SU-DHL-6 (cell line): ENCODE data around the gene NPAS3.

ENCODE experiments used
- H2AFZ ChIP-seq: fragments of 200-600 bp; sonication (generic); 2 replicates; pipeline ENCODE4 v1.6.1; 2014; ENCODE audit warnings: low read depth, mild to moderate bottlenecking, moderate library complexity, mixed read lengths, antibody characterized with exemption, low read length; ENCODE audit not compliant: severe bottlenecking
- H3F3A ChIP-seq: fragments of 200-600 bp; shearing (Covaris generic); 2 replicates; pipeline ENCODE4 v1.6.0; 2016; ENCODE audit warnings: antibody characterized with exemption, mild to moderate bottlenecking; ENCODE audit not compliant: insufficient read depth
- H3K27ac ChIP-seq: fragments of 200-600 bp; sonication (generic); 2 replicates; pipeline ENCODE4 v1.5.1; 2016; ENCODE audit warnings: low read depth, mild to moderate bottlenecking, low read length, moderate library complexity, mixed read lengths
- H3K27me3 ChIP-seq: fragments of 200-600 bp; sonication (generic), shearing (Covaris generic); 2 replicates; pipeline ENCODE4 v1.6.0; 2014; ENCODE audit warnings: mild to moderate bottlenecking, low read length
- H3K36me3 ChIP-seq: fragments of 200-600 bp; sonication (generic); 2 replicates; pipeline ENCODE4 v1.6.1; 2014; ENCODE audit warnings: mild to moderate bottlenecking, low read length, mixed read lengths
- H3K4me2 ChIP-seq: fragments of 300-600, 200-600 bp; shearing (Covaris generic), sonication (generic); 2 replicates; pipeline ENCODE4 v1.6.0; 2014; ENCODE audit warnings: low read length, low read depth, mild to moderate bottlenecking; ENCODE audit not compliant: poor library complexity, severe bottlenecking
- H3K4me3 ChIP-seq: fragments of 200-600 bp; sonication (generic); 2 replicates; pipeline ENCODE4 v1.5.1; 2014; ENCODE audit warnings: antibody characterized with exemption, low read length, mild to moderate bottlenecking, mixed read lengths; ENCODE audit not compliant: insufficient read depth, poor library complexity, severe bottlenecking
- H3K79me2 ChIP-seq: fragments of 200-600 bp; sonication (generic); 2 replicates; pipeline ENCODE4 v1.6.1; 2014; ENCODE audit warnings: mild to moderate bottlenecking, low read length, moderate library complexity; ENCODE audit not compliant: insufficient read depth
- H3K9ac ChIP-seq: fragments of 200-600 bp; sonication (generic); 2 replicates; pipeline ENCODE4 v1.7.0; 2014; ENCODE audit warnings: mild to moderate bottlenecking, low read length
- H3K9me2 ChIP-seq: fragments of 200-600 bp; sonication (generic); replicated peaks from 2 replicates; pipeline ENCODE4 v1.6.1; 2014; ENCODE audit warnings: low read length; ENCODE audit not compliant: insufficient read depth
- H3K9me3 ChIP-seq: fragments of 200-600 bp; sonication (generic); 2 replicates; pipeline ENCODE4 v1.6.1; 2014; ENCODE audit warnings: low read length, mixed read lengths; ENCODE audit not compliant: insufficient read depth
- H4K20me1 ChIP-seq: fragments of 200-600 bp; sonication (generic); 2 replicates; pipeline ENCODE4 v1.6.1; 2014; ENCODE audit warnings: low read depth, mild to moderate bottlenecking, antibody characterized with exemption, low read length, moderate library complexity, mixed read lengths
- EZH2phosphoT487 ChIP-seq: fragments of 200-600 bp; sonication (generic), shearing (Covaris generic); conservative IDR thresholded peaks from 2 replicates; pipeline ENCODE4 v1.6.1; 2018; ENCODE audit warnings: mild to moderate bottlenecking, antibody characterized with exemption, low read length, moderate library complexity, mixed read lengths
- TF ChIP-seq, protein P1 (sequence below): fragments of 200-600 bp; sonication (generic); IDR thresholded peaks from one replicate; pipeline ENCODE4 v1.5.1; 2017; ENCODE audit warnings: antibody characterized with exemption, mild to moderate bottlenecking, low read length, moderate library complexity; ENCODE audit not compliant: insufficient read depth, poor library complexity, severe bottlenecking

The NPAS3 gene

GRCh38 chr14:33714527-33715226 lies 776.0 kb downstream of the NPAS3 start:
- Histone ChIP-seq H3K36me3 (no peaks in the 10 kb centered on the region), H3K9me3 (no peaks in the 10 kb centered on the region), H2AFZ (no peak overlapping the region), H3K79me2 (no peaks in the 10 kb centered on the region), H3F3A (no peaks in the 10 kb centered on the region), H3K9ac (no peak overlapping the region), H3K4me3 (no peak overlapping the region), H3K9me2 (no peaks in the 10 kb centered on the region), H3K27me3 (no peaks in the 10 kb centered on the region), H4K20me1 (no peaks in the 10 kb centered on the region), H3K27ac (no peak overlapping the region), H3K4me2 (no peak overlapping the region)
- TF ChIP-seq, protein P1, sequence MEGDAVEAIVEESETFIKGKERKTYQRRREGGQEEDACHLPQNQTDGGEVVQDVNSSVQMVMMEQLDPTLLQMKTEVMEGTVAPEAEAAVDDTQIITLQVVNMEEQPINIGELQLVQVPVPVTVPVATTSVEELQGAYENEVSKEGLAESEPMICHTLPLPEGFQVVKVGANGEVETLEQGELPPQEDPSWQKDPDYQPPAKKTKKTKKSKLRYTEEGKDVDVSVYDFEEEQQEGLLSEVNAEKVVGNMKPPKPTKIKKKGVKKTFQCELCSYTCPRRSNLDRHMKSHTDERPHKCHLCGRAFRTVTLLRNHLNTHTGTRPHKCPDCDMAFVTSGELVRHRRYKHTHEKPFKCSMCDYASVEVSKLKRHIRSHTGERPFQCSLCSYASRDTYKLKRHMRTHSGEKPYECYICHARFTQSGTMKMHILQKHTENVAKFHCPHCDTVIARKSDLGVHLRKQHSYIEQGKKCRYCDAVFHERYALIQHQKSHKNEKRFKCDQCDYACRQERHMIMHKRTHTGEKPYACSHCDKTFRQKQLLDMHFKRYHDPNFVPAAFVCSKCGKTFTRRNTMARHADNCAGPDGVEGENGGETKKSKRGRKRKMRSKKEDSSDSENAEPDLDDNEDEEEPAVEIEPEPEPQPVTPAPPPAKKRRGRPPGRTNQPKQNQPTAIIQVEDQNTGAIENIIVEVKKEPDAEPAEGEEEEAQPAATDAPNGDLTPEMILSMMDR = no peak
- TF ChIP-seq EZH2phosphoT487 = no peak

GRCh38 chr14:33715227-33715528 lies 776.5 kb downstream of the NPAS3 start:
- Histone ChIP-seq H2AFZ (no peak overlapping the region), H4K20me1 (no peaks in the 10 kb centered on the region), H3K9me2 (no peaks in the 10 kb centered on the region), H3K79me2 (no peaks in the 10 kb centered on the region), H3K36me3 (no peaks in the 10 kb centered on the region), H3F3A (no peaks in the 10 kb centered on the region), H3K9me3 (no peaks in the 10 kb centered on the region), H3K9ac (no peak overlapping the region), H3K4me3 (no peak overlapping the region), H3K27me3 (no peaks in the 10 kb centered on the region), H3K27ac (no peak overlapping the region), H3K4me2 (no peak overlapping the region)
- TF ChIP-seq EZH2phosphoT487 = no peak
- TF ChIP-seq, protein P1 = no peak

- H3K27me3 ChIP-seq = no peaks in the 10 kb centered on the region
- no peaks in the 10 kb centered on the region for H3K36me3 ChIP-seq
- H3K4me2 ChIP-seq = no peak overlapping the region
- no peak overlapping the region for H3K9ac ChIP-seq
- no peak overlapping the region for H3K27ac ChIP-seq
- H4K20me1 ChIP-seq = no peaks in the 10 kb centered on the region
- H3F3A ChIP-seq = no peaks in the 10 kb centered on the region
- no peak for TF ChIP-seq EZH2phosphoT487
- TF ChIP-seq, protein P1 = no peak
- H3K79me2 ChIP-seq = no peaks in the 10 kb centered on the region
- H3K4me3 ChIP-seq = no peak overlapping the region
- no peaks in the 10 kb centered on the region for H3K9me3 ChIP-seq
- H3K9me2 ChIP-seq = no peaks in the 10 kb centered on the region
- H2AFZ ChIP-seq = no peak overlapping the region
Measured at GRCh38 chr14:33716921-33717320, 778.2 kb downstream of the NPAS3 start.
